NCI-H1105 treated with DMSO at 0.1 percent for 48 hours (cell line): Measurements from ENCODE around the gene FGF21.

Experiments
- DNase-seq: peaks from one replicate; lab custom pipeline; 2025; lab: John Stamatoyannopoulos, UW

The FGF21 gene

GRCh38 chr19:48728911-48729664, 26.2 kb upstream of the FGF21 start:
- DNase-seq = no peak

- DNase-seq = no peak
Observed at GRCh38 chr19:48731452-48731851, 23.9 kb upstream of the FGF21 start.

GRCh38 chr19:48734625-48735024, 20.7 kb upstream of the FGF21 start:
- DNase-seq = no peak

GRCh38 chr19:48735031-48735615, 20.2 kb upstream of the FGF21 start:
- peak; percentile 81 for DNase-seq

GRCh38 chr19:48737360-48737998, 17.8 kb upstream of the FGF21 start:
- no peak for DNase-seq

- peak; percentile 89 for DNase-seq
Observed at GRCh38 chr19:48738557-48739403, 16.5 kb upstream of the FGF21 start.

GRCh38 chr19:48739404-48740163, 15.7 kb upstream of the FGF21 start:
- no peak for DNase-seq

- DNase-seq = no peak
Observed at GRCh38 chr19:48740164-48740972, 15.0 kb upstream of the FGF21 start, which contains the start of gene RASIP1. Gene RASIP1, minus strand, starts transcription at chr19:48740610. Its CDS starts 328 bp downstream, at chr19:48740282.

GRCh38 chr19:48741129-48741999, 14.0 kb upstream of the FGF21 start:
- DNase-seq = no peak

- no peak for DNase-seq
Observed at GRCh38 chr19:48742096-48742495, 13.2 kb upstream of the FGF21 start.

GRCh38 chr19:48745208-48745995, 9.9 kb upstream of the FGF21 start:
- peak; percentile 57 for DNase-seq

- no peak for DNase-seq
Observed at GRCh38 chr19:48746110-48746509, 9.2 kb upstream of the FGF21 start.

- DNase-seq = no peak
Observed at GRCh38 chr19:48746738-48747575, 8.4 kb upstream of the FGF21 start, which contains the start of gene IZUMO1. Gene IZUMO1, minus strand, starts transcription at chr19:48746909. Its CDS starts 1,050 bp downstream, at chr19:48745859.

GRCh38 chr19:48749571-48750198, 5.6 kb upstream of the FGF21 start:
- no peak for DNase-seq

GRCh38 chr19:48750351-48750750, 5.0 kb upstream of the FGF21 start:
- DNase-seq = no peak

- DNase-seq = no peak
Observed at GRCh38 chr19:48750771-48751504, 4.4 kb upstream of the FGF21 start.
